CD4-positive, alpha-beta memory T cell (primary cell): Measurements from ENCODE around the gene STAT2. TPM values are rescaled to one million over a fixed set of nuclear protein-coding genes. Genes with fewer than 3 reads are reported as not detected.

Experiments used
- CTCF ChIA-PET: fragments of 350-600 bp; sonication (Branson Sonifier 250); formaldehyde crosslinking; loops from one replicate; lab custom pipeline; 2021; ENCODE audit warnings: inconsistent platforms; ENCODE audit not compliant: partially characterized antibody; lab: Charles Lee
- POLR2A ChIA-PET: fragments of 350-600 bp; sonication (Branson Sonifier 250); formaldehyde crosslinking; loops from one replicate; lab custom pipeline; 2021; ENCODE audit not compliant: partially characterized antibody; lab: Charles Lee
- DNase-seq, 5 donors: peaks; one replicate each; pipeline versions ENCODE4 v3.0.0 to v3.0.0-alpha.2; 2020 to 2022; ENCODE audit warnings: mixed read lengths in 1 of 5
- H3K27ac ChIP-seq: one replicate; pipeline ENCODE4 v1.7.0; 2013; ENCODE audit warnings: low read depth, low read length
- H3K27me3 ChIP-seq: 2 replicates; pipeline ENCODE4 v1.7.0; 2013; ENCODE audit warnings: mild to moderate bottlenecking, low read length, moderate library complexity; ENCODE audit not compliant: insufficient read depth
- H3K36me3 ChIP-seq: 2 replicates; pipeline ENCODE4 v1.7.0; 2013; ENCODE audit warnings: mild to moderate bottlenecking, low read length, moderate library complexity; ENCODE audit not compliant: insufficient read depth
- H3K4me1 ChIP-seq: 2 replicates; pipeline ENCODE4 v1.7.0; 2013; ENCODE audit warnings: mild to moderate bottlenecking, low read length, moderate library complexity; ENCODE audit not compliant: insufficient read depth
- H3K4me3 ChIP-seq, 2 donors: one replicate each; pipeline ENCODE4 v1.7.0; 2013; ENCODE audit warnings: low read length in 2 of 2, mild to moderate bottlenecking in 1 of 2
- H3K9me3 ChIP-seq, 2 donors: one replicate each; pipeline ENCODE4 v1.7.0; 2013; ENCODE audit warnings: low read length in 2 of 2, control low read depth in 1 of 2; ENCODE audit not compliant: control insufficient read depth in 1 of 2
- H3K27ac Mint-ChIP-seq, 7 donors: one replicate each; pipeline ENCODE4 v1.8.0; 2020 to 2021; ENCODE audit warnings: mixed read lengths in 7 of 7, mild to moderate bottlenecking in 6 of 7, inconsistent platforms in 3 of 7, moderate library complexity in 3 of 7
- H3K27me3 Mint-ChIP-seq, 2 donors: one replicate each; pipeline ENCODE4 v1.8.0; 2020 to 2021; ENCODE audit warnings: mixed read lengths in 2 of 2
- H3K36me3 Mint-ChIP-seq, 2 donors: one replicate each; pipeline ENCODE4 v1.8.0; 2020 to 2021; ENCODE audit warnings: mixed read lengths in 2 of 2, inconsistent platforms in 1 of 2, mild to moderate bottlenecking in 1 of 2
- H3K4me1 Mint-ChIP-seq, 4 donors: one replicate each; pipeline ENCODE4 v1.8.0; 2020 to 2021; ENCODE audit warnings: mixed read lengths in 4 of 4, mild to moderate bottlenecking in 1 of 4
- H3K4me3 Mint-ChIP-seq, 8 donors: one replicate each; pipeline ENCODE4 v1.8.0; 2020 to 2021; ENCODE audit warnings: mixed read lengths in 8 of 8, mild to moderate bottlenecking in 7 of 8, moderate library complexity in 6 of 8, inconsistent platforms in 3 of 8
- H3K9me3 Mint-ChIP-seq, 8 donors: one replicate each; pipeline ENCODE4 v1.8.0; 2020 to 2021; ENCODE audit warnings: mixed read lengths in 8 of 8, mild to moderate bottlenecking in 5 of 8, inconsistent platforms in 3 of 8, moderate library complexity in 1 of 8
- intact Hi-C: fragments of 100-400 bp; cut with micrococcal nuclease; formaldehyde crosslinking; loops from one replicate; pipeline ENCODE4 v1.15.1; 2023
- polyA plus RNA-seq, 2 donors: library from polyadenylated mRNA; unstranded; fragments of 300-500 nt; fragmentation: Illumina TruSeq; gene quantifications; one replicate each; pipeline ENCODE4 v1.2.3, GENCODE V29; 2021
- total RNA-seq, 2 experiments: library from RNA; stranded (reverse); gene quantifications; one replicate each; pipeline ENCODE4 v1.2.3, GENCODE V29; 2021

STAT2 gene
- total and polyA plus RNA-seq, 4 experiments from 2014 or later = 74.4 to 193 (median 136) TPM

DNA sequence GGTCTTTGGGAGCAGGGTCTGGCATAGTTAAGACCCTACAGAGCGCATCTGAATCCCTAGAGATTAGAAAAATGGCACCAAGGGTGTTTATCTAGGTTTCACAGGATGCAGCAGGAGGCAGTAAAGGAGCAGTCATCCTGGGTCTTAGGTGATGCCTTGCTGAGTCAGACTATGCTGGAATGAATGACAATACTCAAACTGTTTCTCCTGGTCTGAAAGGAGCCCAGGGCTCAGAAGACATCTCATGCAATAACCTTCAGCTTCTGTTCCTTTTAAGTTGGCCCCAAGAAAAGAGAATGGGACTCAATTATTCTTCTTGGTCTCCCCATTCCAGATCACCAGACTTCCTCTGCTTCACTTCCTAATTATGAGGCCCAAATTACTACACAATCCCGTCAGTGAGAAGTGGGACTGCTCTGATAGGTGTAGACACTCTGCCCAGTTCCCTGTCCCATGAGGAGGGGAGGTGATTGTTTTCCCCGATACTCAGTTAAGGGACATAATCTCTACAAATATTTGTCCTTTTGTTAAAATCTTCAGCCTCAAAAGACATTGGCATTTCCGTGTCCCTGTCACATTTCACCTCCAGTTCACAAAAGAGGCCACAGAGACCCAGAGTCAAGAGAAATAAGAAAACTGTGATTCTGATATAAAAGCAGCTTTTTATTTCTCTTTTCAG lies 17.5 kb upstream of the STAT2 start:
- no peaks in the 10 kb centered on the region for H3K9me3 ChIP-seq
- POLR2A ChIA-PET = no interaction called here
- H3K27me3 Mint-ChIP-seq = peaks cover 0 to 6% of the 10 kb centered on the region in 2 donors
- H3K27ac ChIP-seq = no peak overlapping the region
- H3K4me1 ChIP-seq = no peaks in the 10 kb centered on the region
- no peak for DNase-seq
- H3K36me3 ChIP-seq = no peaks in the 10 kb centered on the region
- no peaks in the 10 kb centered on the region for H3K4me1 Mint-ChIP-seq
- CTCF ChIA-PET = interaction anchor here (1.4 kb wide), 1 partner anchor 87 kb away, joined by 7 read pairs; no protein-coding TSS in a partner anchor
- H3K36me3 Mint-ChIP-seq = no peaks in the 10 kb centered on the region
- H3K27ac Mint-ChIP-seq = peak overlapping the region in 1 of 7 donors; percentile 27
- intact Hi-C loops = no loop called here
- H3K4me3 Mint-ChIP-seq = no peak overlapping the region
- no peaks in the 10 kb centered on the region for H3K27me3 ChIP-seq
- H3K9me3 Mint-ChIP-seq = no peaks in the 10 kb centered on the region
- H3K4me3 ChIP-seq = no peak overlapping the region

DNA sequence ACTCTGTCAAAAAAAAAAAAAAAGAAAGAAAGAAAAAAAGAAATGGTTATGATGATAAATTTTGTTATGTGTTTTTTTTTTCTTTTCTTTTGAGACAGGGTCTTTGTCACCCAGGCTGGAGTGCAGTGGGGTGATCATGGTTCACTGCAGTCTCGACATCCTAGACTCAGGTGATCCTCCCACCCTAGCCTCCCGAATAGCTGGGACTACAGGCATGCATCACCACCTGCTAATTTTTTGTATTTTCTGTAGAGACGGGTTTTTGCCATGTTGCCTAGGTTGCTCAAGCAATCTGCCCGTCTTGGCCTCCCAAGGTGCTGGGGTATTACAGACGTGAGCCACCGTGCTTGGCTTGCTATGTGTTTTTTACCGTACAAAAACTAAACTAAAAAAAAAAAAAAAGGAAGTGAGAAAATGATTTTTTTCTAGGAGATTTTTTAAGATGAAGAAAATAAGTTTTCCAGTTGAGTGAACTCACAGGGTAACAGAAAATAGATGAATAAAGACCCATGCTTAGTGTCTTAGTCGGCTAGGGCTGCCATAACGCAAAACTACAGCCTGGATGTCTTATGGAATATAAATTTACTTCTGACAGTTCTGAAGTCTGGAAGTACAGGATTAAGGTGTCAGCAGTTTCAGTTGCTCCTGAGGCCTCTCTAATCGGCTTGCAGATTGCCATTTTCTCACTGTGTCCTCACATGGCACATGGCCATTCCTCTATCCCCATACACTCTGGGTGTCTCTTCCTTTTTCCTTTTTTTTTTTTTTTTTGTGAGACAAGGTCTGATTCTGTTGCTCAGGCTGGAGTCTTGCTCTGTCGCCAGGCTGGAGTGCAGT lies 15.9 kb upstream of the STAT2 start:
- Histone ChIP-seq H3K36me3 (no peaks in the 10 kb centered on the region), H3K4me3 (no peak overlapping the region), H3K27ac (no peak overlapping the region), H3K4me1 (no peaks in the 10 kb centered on the region), H3K27me3 (no peaks in the 10 kb centered on the region), H3K9me3 (no peaks in the 10 kb centered on the region)
- intact Hi-C loops = no loop called here
- H3K36me3 Mint-ChIP-seq = no peaks in the 10 kb centered on the region
- ChIA-PET CTCF (interaction anchor here (0.8 to 1.4 kb wide), 2 partner anchors 30 to 88 kb away, joined by 4 to 7 read pairs; no protein-coding TSS in a partner anchor), POLR2A (no interaction called here)
- no peak overlapping the region for H3K27ac Mint-ChIP-seq
- no peak overlapping the region for H3K4me3 Mint-ChIP-seq
- no peak for DNase-seq
- H3K9me3 Mint-ChIP-seq = no peaks in the 10 kb centered on the region
- peaks cover 0 to under 1% of the 10 kb centered on the region in 2 donors for H3K27me3 Mint-ChIP-seq
- H3K4me1 Mint-ChIP-seq = no peaks in the 10 kb centered on the region

DNA sequence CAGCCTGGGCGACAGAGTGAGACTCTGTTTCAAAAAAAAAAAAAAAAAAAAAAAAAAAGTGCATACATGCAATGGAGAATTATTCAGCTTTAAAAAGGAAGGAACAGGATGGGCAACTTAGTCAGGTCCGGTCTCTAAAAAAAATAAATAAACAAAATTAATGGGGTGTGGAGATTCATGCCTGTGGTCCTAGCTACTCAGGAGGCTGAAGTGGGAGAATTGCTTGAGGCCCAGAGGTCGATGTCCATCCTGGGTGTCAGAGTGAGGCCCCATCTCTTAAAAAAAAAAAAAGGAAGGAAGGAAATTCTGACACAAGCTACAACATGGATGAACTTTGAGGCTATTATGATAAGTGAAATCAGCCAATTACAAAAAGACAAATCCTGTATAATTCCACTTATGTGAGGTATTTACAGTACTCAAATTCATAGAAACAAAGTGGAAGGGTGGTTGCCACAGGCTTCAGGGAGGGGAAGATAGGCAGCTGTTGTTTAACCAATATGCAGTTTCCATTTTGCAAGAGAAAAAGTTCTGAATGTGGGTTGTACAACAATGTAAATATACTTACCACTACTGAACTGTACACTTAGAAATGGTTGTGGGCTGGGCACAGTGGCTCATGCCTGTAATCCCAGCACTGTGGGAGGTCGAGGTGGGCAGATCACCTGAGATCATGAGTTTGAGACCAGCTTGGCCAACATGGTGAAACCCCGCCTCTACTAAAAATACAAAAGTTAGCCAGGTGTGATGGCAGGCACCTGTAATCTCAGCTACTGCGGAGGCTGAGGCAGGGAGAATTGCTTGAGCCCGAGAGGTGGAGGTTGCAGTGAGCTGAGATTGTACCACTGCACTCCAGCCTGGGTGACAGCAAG lies 15.1 kb upstream of the STAT2 start:
- H3K4me1 Mint-ChIP-seq = no peaks in the 10 kb centered on the region
- Histone ChIP-seq H3K36me3 (no peaks in the 10 kb centered on the region), H3K27ac (no peak overlapping the region), H3K4me1 (no peaks in the 10 kb centered on the region), H3K4me3 (no peak overlapping the region), H3K9me3 (no peaks in the 10 kb centered on the region), H3K27me3 (no peaks in the 10 kb centered on the region)
- ChIA-PET CTCF (interaction anchor here (0.8 kb wide), 1 partner anchor 31 kb away, joined by 4 read pairs; no protein-coding TSS in a partner anchor), POLR2A (interaction anchor here (0.6 kb wide), 1 partner anchor 288 kb away, joined by 4 read pairs; no protein-coding TSS in a partner anchor)
- no peak overlapping the region for H3K27ac Mint-ChIP-seq
- H3K9me3 Mint-ChIP-seq = no peaks in the 10 kb centered on the region
- H3K27me3 Mint-ChIP-seq = no peaks in the 10 kb centered on the region
- no peaks in the 10 kb centered on the region for H3K36me3 Mint-ChIP-seq
- intact Hi-C loops = no loop called here
- no peak for DNase-seq
- no peak overlapping the region for H3K4me3 Mint-ChIP-seq

GRCh38 chr12:56373515-56373914 lies 13.6 kb upstream of the STAT2 start:
- Histone ChIP-seq H3K27ac (no peak overlapping the region), H3K9me3 (no peaks in the 10 kb centered on the region), H3K4me3 (no peak overlapping the region), H3K4me1 (no peaks in the 10 kb centered on the region), H3K36me3 (no peaks in the 10 kb centered on the region), H3K27me3 (no peaks in the 10 kb centered on the region)
- CTCF ChIA-PET = no interaction called here
- no peaks in the 10 kb centered on the region for H3K36me3 Mint-ChIP-seq
- no peaks in the 10 kb centered on the region for H3K9me3 Mint-ChIP-seq
- H3K27me3 Mint-ChIP-seq = no peaks in the 10 kb centered on the region
- no peaks in the 10 kb centered on the region for H3K4me1 Mint-ChIP-seq
- DNase-seq = no peak
- POLR2A ChIA-PET = no interaction called here
- no peak overlapping the region for H3K27ac Mint-ChIP-seq
- intact Hi-C loops = no loop called here
- H3K4me3 Mint-ChIP-seq = no peak overlapping the region

DNA sequence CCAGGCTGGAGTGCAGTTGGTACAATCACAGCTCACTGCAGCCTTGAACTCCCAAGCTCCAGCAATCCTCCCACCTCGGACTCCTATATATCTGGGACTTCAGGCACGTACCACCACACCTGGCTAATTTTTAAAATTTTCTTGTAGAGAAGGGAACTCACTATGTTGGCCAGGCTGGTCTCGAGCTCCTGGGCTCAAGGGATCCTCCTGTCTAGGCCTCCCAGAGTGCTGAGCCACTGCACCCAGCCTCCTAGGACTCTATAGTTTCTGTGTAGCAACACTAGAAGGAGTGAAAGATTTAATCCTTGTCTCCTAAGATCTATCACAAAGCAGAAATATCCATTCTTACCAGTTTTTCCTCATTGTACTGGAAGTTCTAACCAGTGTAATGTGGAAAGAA lies 7.0 kb upstream of the STAT2 start:
- intact Hi-C loops = no loop called here
- DNase-seq = no peak
- H3K9me3 Mint-ChIP-seq = no peaks in the 10 kb centered on the region
- no peak overlapping the region for H3K27ac Mint-ChIP-seq
- H3K4me3 Mint-ChIP-seq = no peak overlapping the region
- Histone ChIP-seq H3K9me3 (no peaks in the 10 kb centered on the region), H3K4me1 (no peaks in the 10 kb centered on the region), H3K27ac (no peak overlapping the region), H3K27me3 (no peaks in the 10 kb centered on the region), H3K4me3 (no peak overlapping the region), H3K36me3 (no peaks in the 10 kb centered on the region)
- no peaks in the 10 kb centered on the region for H3K4me1 Mint-ChIP-seq
- no peaks in the 10 kb centered on the region for H3K36me3 Mint-ChIP-seq
- ChIA-PET POLR2A (no interaction called here), CTCF (interaction anchor here (1.3 kb wide), 1 partner anchor 33 kb away, joined by 5 read pairs; no protein-coding TSS in a partner anchor)
- H3K27me3 Mint-ChIP-seq = no peaks in the 10 kb centered on the region

- Mint-ChIP-seq H3K4me1 (peaks cover 12 to 30% (median 20%) of the 10 kb centered on the region in 4 donors), H3K9me3 (peaks cover 0 to 2% (median 0%) of the 10 kb centered on the region in 8 donors), H3K4me3 (peak within 1 kb of the TSS; percentile 12 to 98 (median 84)), H3K27me3 (no peaks in the 10 kb centered on the region), H3K36me3 (peaks cover 0 to 13% of the 10 kb centered on the region in 2 donors), H3K27ac (peak within 1 kb of the TSS in 6 of 7 donors; percentile 62 to 96 (median 80))
- Histone ChIP-seq H3K4me3 (no peak within 1 kb of the TSS), H3K36me3 (no peaks in the 10 kb centered on the region), H3K9me3 (no peaks in the 10 kb centered on the region), H3K4me1 (peaks cover 29% of the 10 kb centered on the region), H3K27me3 (no peaks in the 10 kb centered on the region), H3K27ac (no peak within 1 kb of the TSS)
- intact Hi-C loops = loop anchor here (5.0 kb wide), 2 partner anchors 95 to 235 kb away; partner anchors contain the start of genes COQ10A and ESYT1
- DNase-seq = no peak
- POLR2A ChIA-PET = interaction anchor here (1.1 to 7.8 kb wide), 3 partner anchors 24 to 141 kb away, joined by 4 to 264 read pairs (median 14); partner anchors contain the start of genes IL23A, PAN2 and RNF41
- CTCF ChIA-PET = interaction anchor here (2.5 to 3.8 kb wide), 2 partner anchors 98 to 102 kb away, joined by 10 to 34 read pairs; no protein-coding TSS in a partner anchor
Measured at GRCh38 chr12:56362130-56363059, 2.5 kb upstream of the STAT2 start, which contains the start of gene APOF. Gene APOF (minus strand): TSS chr12:56362857. CDS start chr12:56362745, 112 bp downstream.
